Putamen (tissue), 1 donor: ENCODE measurements around the gene UBE2M.
"Not testable (repeated sequence)": the region's sequence is repeated elsewhere in the genome, so short reads cannot be mapped to it uniquely, and the experiment has no call there.

Source experiments
- DNase-seq: peaks from one replicate; pipeline ENCODE4 v3.0.0-alpha.2; 2016; ENCODE audit warnings: low spot score

The UBE2M gene

DNA sequence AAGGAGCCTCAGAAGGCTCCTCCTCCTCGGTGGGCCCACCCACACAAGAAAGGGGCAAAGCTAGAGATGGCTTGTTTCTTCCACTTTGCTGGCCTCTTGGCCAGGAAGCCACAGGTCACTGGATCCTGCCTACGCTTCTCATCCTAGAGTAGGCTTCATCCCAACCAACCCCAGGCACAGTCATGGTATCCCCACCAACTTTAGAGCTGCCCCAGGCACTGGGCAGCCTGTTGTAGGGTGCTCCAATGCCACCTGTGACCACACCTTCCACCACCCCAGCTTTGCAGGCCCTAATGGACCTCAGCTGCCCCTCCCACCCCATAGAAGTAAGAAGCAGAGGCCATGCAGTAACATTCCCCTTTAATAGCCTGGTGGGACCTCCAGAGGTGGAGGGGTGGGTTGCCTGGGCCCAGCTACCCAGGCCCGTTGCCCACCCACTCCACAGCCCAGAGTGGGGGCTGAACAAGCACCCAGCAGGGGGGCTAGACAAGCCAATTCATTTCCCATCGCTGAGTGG lies 3.0 kb downstream of the UBE2M start:
- no peak for DNase-seq

DNA sequence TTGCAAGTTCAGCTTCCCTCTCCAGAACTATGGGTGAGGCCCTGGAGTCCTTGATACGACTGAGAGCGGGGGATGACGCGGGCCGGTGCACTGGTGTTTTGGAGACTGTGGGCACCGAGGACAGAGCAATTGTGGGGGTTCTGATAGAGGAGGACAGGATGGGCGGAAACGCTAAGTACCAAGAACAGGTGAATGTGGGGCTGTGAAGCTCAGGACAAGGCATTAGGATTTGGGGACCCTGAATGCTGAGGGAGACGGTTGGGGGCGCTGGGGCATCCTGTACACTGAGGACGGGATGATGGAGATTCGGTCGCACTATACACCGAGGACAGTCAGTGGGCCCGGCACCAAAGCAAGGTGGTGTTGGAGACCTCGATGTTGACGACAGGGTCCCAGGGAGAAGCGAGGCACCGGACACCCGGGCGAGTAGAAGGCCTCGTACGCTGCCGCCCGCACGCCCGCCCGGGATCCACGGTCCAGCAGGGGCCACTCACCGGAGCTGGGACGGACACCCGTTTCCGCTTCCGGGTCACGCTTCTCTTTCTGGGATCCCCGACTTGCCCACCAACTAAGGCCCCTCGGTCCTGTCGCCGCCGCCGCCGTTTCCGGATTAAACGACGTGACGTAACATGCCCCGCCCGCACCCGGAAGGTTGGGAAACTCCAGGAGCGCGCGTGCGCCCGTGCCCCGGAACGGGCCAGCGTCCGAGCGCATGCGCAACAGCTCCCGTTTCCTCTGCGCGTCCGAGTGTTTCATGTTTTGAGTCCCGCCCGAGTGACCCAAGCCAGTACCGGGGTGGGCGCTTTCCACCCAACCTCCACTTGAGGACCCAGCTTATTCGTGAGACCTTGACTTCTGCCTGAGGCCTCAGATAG lies 3.7 kb downstream of the UBE2M start, which contains the start of gene CHMP2A:
Gene CHMP2A (minus strand): TSS at position 612 of the 875 bp plus-strand sequence. CDS start 893 bp downstream, outside the sequence.
- peak; percentile 96 for DNase-seq

DNA sequence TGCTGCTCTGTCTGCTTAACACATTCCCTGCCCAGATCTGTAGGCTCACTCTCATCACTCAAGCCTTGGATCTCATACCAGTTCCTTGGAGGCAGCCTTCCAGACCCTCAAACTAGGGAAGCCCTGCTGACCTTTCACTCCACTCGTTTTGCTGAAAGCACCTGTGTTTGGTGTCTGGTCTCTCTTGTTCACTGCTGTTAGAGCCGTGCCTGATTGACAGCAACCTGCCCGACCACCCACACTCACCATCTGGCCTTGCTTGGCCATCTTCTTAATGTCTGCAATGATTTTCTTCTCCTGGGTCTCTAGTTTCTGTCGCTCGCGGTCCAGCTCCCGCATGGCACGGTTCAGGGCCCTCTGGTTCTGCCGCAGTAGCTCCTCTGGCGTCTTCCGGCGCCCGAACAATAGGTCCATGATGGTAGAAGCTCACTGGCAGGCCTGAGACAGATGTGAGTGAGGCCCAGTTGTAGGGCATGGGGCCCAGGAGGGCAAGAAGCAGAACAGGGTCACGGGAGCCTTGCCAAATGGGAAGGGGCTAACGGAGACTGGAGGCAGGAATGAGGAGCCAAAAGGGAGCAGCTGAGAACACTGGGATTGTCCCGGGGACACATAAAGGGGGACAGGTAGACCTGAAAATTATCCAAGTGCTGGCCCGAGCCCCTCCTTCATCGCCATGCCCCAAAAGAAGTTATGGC lies 4.5 kb downstream of the UBE2M start:
- DNase-seq = no peak

DNA sequence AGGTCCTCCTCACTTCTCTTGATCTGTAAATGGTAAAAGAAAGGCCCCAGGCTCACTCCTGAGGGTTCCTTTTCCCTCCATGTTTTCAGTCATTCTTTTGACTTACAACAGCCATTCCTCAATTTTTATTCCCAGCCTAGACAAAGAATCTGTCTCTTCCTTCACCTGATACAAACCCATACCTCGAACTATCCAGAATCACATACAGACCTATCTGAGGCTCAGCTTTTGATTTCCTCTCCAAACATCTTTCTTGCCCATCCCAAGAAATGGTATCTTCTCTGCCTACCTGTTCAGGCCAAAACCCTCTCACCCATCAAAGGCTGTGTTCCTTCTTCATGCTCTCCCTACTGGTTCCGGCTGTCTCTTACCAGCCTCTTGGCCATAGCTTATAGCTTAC lies 5.8 kb downstream of the UBE2M start:
- DNase-seq = no peak

DNA sequence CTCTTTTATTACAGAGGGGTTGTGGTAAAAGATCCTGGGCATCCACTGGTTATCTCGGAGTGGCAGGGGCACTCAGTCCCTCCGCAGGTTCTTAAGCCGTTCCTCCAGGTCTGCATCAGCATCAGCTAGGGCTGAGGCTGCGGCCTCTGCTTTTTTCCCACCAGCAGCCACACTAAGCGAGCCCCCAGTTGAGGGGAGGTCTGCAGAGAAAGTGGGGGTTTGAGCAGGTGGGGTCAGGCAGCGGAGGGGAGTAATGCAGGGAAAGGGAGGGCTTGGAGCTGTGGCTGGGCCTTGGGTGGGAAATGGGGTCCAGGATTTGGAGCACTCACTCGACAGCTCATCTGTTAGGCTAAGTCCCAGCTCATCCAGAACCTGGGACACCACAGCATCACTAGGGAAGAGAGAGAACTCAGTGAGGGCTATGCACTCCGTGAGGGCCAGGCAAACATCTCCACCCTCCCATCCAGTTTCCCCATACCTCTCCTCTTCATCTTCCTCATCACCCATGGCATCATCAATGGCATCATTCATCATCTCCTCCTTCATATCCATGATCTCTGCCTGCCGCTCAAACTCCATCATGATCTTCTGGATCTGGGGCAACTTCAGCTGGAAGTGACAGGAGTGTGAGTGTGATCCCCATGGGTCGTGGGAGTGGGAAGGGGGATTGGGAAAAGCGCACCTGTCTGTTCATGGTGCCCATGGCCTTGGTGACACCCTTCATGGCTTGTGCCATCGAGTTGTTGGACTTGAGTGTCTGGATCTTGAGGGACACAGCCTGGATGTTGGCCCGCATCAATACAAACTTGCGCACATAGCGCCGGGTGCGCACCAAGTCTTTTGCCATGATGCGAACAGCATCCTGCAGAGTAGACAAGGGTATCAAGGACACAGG lies 6.6 kb downstream of the UBE2M start:
- no peak for DNase-seq

DNA sequence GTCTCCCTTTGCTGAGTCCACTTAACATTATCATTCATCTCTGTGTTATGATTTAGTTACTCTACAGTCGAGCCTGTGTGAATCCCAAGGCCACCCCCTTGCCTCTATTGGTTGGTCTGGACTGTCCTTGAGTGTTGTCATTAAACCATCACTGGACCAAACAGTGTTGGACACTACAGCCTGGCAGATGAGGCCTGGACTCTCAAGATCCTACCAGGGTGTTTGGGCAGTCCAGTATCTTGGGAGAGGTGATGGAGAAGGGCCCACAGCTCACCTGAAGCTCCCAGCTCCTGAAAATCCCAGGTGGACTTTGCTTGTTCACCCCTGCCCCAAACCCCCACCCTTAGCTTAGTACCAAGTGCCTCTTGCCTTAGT lies 7.3 kb downstream of the UBE2M start:
- no peak for DNase-seq

DNA sequence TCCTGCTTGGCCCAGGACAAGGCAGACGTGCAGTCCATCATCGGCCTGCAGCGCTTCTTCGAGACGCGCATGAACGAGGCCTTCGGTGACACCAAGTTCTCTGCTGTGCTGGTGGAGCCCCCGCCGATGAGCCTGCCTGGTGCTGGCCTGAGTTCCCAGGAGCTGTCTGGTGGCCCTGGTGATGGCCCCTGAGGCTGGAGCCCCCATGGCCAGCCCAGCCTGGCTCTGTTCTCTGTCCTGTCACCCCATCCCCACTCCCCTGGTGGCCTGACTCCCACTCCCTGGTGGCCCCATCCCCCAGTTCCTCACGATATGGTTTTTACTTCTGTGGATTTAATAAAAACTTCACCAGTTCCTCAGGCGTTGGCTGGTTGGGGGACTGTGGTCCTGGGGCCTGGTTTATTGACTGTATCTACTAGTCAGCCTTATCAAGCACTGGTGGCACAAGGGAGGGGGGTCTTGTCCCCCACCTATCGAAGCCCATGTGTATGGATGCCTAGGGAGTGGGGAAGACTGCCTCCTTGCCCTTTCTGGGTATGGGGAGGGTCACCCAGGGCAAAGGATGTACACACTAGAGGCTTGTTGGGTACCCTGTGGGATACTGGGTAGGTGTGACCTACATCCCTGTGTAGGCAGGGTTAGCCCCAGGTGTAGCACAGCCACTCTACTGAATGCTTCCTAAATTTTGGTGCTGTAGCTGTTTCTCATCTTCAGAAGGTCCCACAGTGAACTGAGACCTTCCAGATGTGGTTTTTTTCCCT lies 7.9 kb downstream of the UBE2M start:
- no peak for DNase-seq

DNA sequence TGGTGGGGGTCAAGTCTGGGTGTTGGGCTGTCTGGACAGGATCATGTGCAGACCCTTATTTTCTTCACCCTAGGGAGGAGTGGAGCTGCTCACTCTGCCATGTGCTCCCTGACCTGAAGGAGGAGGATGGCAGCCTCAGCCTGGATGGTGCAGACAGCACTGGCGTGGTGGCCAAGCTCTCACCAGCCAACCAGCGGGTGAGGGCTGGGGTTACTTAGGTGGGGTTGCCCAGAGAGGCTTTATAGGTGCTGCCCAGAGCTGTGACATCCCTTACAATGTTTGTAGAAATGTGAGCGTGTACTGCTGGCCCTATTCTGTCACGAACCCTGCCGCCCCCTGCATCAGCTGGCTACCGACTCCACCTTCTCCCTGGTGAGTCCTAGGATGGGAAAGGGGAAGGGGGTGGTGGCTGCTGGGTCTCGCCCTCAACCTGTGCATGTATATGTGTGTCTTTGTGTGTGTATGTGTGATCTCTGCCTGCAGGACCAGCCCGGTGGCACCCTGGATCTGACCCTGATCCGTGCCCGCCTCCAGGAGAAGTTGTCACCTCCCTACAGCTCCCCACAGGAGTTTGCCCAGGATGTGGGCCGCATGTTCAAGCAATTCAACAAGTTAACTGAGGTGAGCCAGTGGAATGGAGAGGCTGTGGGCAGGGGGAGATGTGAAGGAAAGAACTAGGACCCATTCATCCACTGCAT lies 8.6 kb downstream of the UBE2M start:
- DNase-seq = no peak

DNA sequence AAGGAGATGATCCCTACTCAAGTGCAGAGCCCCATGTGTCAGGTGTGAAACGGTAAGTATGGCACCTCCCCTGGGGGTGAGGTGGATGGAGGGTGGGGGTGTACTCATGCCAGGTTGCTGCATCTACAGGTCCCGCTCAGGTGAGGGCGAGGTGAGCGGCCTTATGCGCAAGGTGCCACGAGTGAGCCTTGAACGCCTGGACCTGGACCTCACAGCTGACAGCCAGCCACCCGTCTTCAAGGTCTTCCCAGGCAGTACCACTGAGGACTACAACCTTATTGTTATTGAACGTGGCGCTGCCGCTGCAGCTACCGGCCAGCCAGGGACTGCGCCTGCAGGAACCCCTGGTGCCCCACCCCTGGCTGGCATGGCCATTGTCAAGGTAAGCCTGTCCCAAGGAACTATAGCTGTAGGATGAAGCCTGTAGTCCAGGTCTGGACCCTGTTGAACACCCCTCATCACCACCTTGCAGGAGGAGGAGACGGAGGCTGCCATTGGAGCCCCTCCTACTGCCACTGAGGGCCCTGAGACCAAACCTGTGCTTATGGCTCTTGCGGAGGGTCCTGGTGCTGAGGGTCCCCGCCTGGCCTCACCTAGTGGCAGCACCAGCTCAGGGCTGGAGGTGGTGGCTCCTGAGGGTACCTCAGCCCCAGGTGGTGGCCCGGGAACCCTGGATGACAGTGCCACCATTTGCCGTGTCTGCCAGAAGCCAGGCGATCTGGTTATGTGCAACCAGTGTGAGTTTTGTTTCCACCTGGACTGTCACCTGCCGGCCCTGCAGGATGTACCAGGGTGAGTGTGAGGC lies 9.3 kb downstream of the UBE2M start:
- DNase-seq = no peak

DNA sequence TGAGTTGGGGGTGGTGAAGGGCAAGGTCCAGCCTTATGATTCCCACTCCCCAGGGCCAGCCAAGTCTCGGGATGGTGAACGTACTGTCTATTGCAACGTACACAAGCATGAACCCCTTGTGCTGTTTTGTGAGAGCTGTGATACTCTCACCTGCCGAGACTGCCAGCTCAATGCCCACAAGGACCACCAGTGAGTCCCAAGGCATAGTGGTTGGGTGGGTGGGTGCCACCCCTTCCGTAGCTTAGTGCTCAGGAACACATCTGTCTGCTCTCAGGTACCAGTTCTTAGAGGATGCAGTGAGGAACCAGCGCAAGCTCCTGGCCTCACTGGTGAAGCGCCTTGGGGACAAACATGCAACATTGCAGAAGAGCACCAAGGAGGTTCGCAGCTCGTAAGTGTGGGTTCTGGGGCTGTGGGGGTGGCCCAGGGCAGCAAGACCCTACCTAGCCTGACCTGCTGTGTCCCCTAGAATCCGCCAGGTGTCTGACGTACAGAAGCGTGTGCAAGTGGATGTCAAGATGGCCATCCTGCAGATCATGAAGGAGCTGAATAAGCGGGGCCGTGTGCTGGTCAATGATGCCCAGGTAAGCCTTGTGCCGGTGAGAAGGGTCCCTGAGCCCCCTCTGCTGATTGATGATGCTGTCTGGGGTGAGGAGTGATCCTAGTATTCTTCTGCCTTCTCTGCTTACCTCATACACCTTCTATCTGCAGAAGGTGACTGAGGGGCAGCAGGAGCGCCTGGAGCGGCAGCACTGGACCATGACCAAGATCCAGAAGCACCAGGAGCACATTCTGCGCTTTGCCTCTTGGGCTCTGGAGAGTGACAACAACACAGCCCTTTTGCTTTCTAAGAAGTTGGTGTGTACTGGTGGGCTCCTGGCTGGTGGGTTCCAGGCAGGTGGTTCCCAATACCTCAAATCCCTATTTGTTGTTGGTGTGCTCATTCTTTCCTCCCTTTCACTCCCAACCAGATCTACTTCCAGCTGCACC lies 10.8 kb downstream of the UBE2M start:
- no peak for DNase-seq

DNA sequence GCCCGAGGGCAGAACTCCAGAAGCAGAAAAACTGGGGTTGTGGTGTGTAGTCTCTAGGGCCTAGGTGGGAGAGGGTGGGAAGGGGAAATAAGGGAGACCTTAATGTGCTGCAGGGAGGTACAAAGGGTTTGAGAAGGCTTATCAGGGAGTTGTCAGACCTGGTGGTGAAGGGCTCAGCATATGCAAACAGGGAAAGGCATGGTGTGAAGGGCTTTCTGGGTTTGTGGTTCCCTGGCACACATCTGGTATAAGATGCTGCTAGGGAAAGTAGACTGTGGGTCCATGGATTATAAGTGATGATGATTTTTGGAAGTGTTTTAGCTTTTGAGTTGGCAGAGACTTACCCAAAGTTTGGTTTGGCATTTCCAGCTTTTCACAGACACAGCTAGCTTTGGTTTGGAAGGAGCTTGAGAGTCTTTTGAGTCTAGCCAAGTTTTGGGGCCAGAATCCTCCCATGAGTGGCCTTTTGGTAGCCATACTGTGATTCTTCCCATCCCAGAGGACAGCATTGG lies 12.3 kb downstream of the UBE2M start:
- no peak for DNase-seq

DNA sequence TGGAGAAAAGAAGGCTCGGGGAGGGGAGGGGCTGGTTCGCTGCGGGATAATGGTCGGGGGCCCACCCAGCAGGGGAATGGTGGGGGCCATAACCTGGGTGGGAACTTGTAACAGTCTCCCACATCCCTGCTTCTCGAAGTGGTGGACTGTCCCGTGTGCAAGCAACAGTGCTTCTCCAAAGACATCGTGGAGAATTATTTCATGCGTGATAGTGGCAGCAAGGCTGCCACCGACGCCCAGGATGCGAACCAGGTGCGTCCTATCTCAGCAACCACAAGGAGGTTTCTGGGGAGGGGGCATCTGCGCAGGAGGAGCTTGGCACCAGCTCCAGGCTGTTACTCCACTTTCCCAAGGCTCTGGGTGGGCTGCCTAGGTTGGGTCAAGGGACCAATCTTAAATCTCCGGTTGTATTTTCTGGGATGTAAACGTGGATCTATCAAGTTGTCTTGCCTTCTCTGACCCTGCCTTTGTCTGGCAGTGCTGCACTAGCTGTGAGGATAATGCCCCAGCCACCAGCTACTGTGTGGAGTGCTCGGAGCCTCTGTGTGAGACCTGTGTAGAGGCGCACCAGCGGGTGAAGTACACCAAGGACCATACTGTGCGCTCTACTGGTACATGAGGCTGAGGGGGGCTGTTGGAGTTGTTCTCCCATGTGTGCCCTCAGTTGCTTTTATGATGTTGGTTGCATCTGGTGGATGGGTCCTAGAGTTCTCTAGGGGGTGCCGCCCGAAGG lies 13.0 kb downstream of the UBE2M start:
- DNase-seq = no peak

DNA sequence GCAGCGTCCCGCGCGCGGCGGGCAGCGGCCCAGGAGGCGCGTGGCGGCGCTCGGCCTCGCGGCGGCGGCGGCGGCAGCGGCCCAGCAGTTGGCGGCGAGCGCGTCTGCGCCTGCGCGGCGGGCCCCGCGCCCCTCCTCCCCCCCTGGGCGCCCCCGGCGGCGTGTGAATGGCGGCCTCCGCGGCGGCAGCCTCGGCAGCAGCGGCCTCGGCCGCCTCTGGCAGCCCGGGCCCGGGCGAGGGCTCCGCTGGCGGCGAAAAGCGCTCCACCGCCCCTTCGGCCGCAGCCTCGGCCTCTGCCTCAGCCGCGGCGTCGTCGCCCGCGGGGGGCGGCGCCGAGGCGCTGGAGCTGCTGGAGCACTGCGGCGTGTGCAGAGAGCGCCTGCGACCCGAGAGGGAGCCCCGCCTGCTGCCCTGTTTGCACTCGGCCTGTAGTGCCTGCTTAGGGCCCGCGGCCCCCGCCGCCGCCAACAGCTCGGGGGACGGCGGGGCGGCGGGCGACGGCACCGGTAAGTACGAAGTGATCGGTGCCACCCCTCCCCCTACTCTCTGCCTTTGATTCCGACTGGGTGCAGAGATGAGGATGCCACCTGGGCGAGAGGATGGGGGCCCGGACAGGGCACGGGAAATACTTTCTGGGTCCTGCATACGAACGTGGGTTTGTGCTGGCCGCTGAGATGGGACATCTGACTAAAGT lies 13.7 kb downstream of the UBE2M start:
- no peak for DNase-seq

DNA sequence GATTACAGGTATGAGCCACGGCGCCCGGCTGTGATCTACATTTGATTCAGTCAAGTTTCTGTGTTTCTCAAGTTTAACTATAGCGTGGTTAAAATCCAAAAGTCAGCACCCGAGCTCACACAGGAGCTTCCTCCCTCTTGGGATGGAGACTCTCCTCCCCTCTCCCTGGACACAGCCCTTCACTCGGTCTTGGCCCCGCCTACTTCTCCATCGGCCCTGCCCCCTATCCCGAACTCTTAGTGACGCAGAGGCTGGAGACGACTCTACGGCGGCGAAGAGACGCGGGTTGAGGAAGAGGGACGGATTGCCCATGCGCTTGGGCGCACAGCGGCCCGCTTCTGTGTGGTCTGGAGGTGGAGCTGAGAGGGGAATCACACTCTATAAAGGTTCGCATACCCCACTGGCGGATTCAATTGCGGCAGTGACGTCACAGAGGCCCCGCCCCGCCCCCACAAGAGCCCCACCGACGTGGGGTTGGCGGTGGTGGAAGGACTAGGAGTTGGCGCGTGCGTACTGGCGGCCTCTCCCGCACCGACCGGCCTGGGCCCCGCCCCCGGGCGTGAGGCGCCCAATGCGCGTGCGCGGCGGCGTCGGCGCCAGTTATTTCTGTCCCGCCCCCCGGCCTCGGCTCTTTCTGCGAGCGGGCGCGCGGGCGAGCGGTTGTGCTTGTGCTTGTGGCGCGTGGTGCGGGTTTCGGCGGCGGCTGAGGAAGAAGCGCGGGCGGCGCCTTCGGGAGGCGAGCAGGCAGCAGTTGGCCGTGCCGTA lies 14.4 kb downstream of the UBE2M start, which contains the start of gene TRIM28:
Gene TRIM28 (plus strand): TSS at position 239 of the 765 bp plus-strand sequence. CDS start 694 bp downstream, outside the sequence.
- DNase-seq = peak; percentile 98

DNA sequence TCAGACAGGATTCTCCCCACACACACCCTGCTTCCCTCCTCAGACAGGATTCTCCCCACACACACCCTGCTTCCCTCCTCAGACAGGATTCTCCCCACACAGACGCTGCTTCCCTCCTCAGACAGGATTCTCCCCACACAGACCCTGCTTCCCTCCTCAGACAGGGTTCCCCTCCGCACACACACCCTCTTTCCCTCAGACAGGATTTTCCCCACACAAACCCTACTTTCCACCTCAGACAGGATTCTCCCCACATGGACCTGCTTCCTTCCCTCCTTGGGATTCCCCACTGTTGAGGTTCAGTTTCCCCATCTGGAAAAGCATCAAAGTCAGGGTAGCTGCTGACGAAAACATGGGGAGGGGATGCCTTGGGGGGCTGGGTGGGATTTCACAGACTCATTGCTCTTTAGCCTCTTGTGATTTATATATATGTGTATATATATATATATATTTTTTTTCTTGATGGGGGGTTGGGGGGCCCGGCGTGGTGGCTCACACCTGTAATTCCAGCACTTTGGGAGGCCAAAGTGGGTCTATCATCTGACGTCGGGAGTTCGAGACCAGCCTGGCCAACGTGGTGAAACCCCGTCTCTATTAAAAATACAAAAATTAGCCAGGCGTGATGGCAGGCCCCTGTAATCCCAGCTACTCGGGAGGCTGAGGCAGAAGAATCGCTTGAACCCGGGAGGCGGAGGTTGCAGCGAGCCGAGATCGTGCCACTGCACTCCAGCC lies 15.6 kb downstream of the UBE2M start:
- DNase-seq = not testable (repeated sequence)
